NCI-H2081 treated with DMSO at 0.1 percent for 48 hours (cell line): ENCODE data around the gene DSCAML1.
"Not testable (repeated sequence)": the region's sequence is repeated elsewhere in the genome, so short reads cannot be mapped to it uniquely, and the experiment has no call there.

Experiments used
- DNase-seq: peaks from one replicate; lab custom pipeline; 2025; lab: John Stamatoyannopoulos, UW

DSCAML1 gene

GRCh38 chr11:117465236-117465997 lies 331.6 kb downstream of the DSCAML1 start:
- no peak for DNase-seq

- no peak for DNase-seq
These were observed 332.2 kb downstream of the DSCAML1 start for GRCh38 chr11:117464778-117465177.

GRCh38 chr11:117462864-117463247 lies 334.2 kb downstream of the DSCAML1 start:
- no peak for DNase-seq

- DNase-seq, result no peak
These were observed 334.7 kb downstream of the DSCAML1 start for GRCh38 chr11:117462183-117462863.

- DNase-seq, result no peak
These were observed 335.4 kb downstream of the DSCAML1 start for GRCh38 chr11:117461396-117462182.

- no peak for DNase-seq
These were observed 337.1 kb downstream of the DSCAML1 start for GRCh38 chr11:117459979-117460300.

- no peak for DNase-seq
These were observed 337.7 kb downstream of the DSCAML1 start for GRCh38 chr11:117459123-117459978.

- DNase-seq, result no peak
These were observed 338.5 kb downstream of the DSCAML1 start for GRCh38 chr11:117458275-117459122.

- peak; percentile 16 for DNase-seq
These were observed 339.2 kb downstream of the DSCAML1 start for GRCh38 chr11:117457835-117458234.

- peak; percentile 34 for DNase-seq
These were observed 339.8 kb downstream of the DSCAML1 start for GRCh38 chr11:117457031-117457785.

GRCh38 chr11:117456721-117457029 lies 340.3 kb downstream of the DSCAML1 start:
- DNase-seq, result not testable (repeated sequence)

GRCh38 chr11:117456027-117456720 lies 340.8 kb downstream of the DSCAML1 start:
- no peak for DNase-seq

- no peak for DNase-seq
These were observed 342.5 kb downstream of the DSCAML1 start for GRCh38 chr11:117454564-117454917.

GRCh38 chr11:117453886-117454563 lies 343.0 kb downstream of the DSCAML1 start:
- DNase-seq, result no peak

GRCh38 chr11:117449111-117449693 lies 347.8 kb downstream of the DSCAML1 start:
- no peak for DNase-seq

- DNase-seq, result no peak
These were observed 352.0 kb downstream of the DSCAML1 start for GRCh38 chr11:117444711-117445658.

- DNase-seq, result no peak
These were observed 352.8 kb downstream of the DSCAML1 start for GRCh38 chr11:117444256-117444655.
